ENCODE measurements around the gene OR52E2.

The OR52E2 gene

GRCh38 chr11:5059391-5059790 lies at the start of gene OR52E2:
OR52E2 (minus strand) TSS chr11:5059627; CDS start chr11:5059627, 0 bp downstream.
- Histone ChIP-seq H3K9me3 (ENCODE audit: control insufficient read depth, insufficient read depth, low read length) (no peaks in the 10 kb centered on the region), H3K9ac (ENCODE audit: low read depth, low read length) (no peak within 1 kb of the TSS), H3K27ac (ENCODE audit: low read depth, low read length) (no peak within 1 kb of the TSS), H3K4me3 (ENCODE audit: low read depth, low read length) (no peak within 1 kb of the TSS), H3K4me1 (ENCODE audit: control insufficient read depth, insufficient read depth, low read length) (no peaks in the 10 kb centered on the region), H3K36me3 (ENCODE audit: control insufficient read depth, insufficient read depth, low read length) (no peaks in the 10 kb centered on the region), H3K27me3 (ENCODE audit: control insufficient read depth, insufficient read depth, low read length) (no peaks in the 10 kb centered on the region)

GRCh38 chr11:5107285-5107684 lies 47.9 kb upstream of the OR52E2 start:
- H3K9me3 ChIP-seq (ENCODE audit: control insufficient read depth, insufficient read depth, low read length) = no peaks in the 10 kb centered on the region
- H3K27ac ChIP-seq (ENCODE audit: low read depth, low read length) = no peak overlapping the region
- H3K9ac ChIP-seq (ENCODE audit: low read depth, low read length) = no peak overlapping the region
- no peaks in the 10 kb centered on the region for H3K27me3 ChIP-seq (ENCODE audit: control insufficient read depth, insufficient read depth, low read length)
- no peak overlapping the region for H3K4me3 ChIP-seq (ENCODE audit: low read depth, low read length)
- no peaks in the 10 kb centered on the region for H3K36me3 ChIP-seq (ENCODE audit: control insufficient read depth, insufficient read depth, low read length)
- no peaks in the 10 kb centered on the region for H3K4me1 ChIP-seq (ENCODE audit: control insufficient read depth, insufficient read depth, low read length)

- no peak overlapping the region for H3K4me3 ChIP-seq (ENCODE audit: low read depth, low read length)
- H3K4me1 ChIP-seq (ENCODE audit: control insufficient read depth, insufficient read depth, low read length) = no peaks in the 10 kb centered on the region
- H3K9me3 ChIP-seq (ENCODE audit: control insufficient read depth, insufficient read depth, low read length) = no peaks in the 10 kb centered on the region
- no peaks in the 10 kb centered on the region for H3K36me3 ChIP-seq (ENCODE audit: control insufficient read depth, insufficient read depth, low read length)
- no peak overlapping the region for H3K9ac ChIP-seq (ENCODE audit: low read depth, low read length)
- H3K27ac ChIP-seq (ENCODE audit: low read depth, low read length) = no peak overlapping the region
- H3K27me3 ChIP-seq (ENCODE audit: control insufficient read depth, insufficient read depth, low read length) = no peaks in the 10 kb centered on the region
These were observed 43.6 kb upstream of the OR52E2 start for GRCh38 chr11:5103066-5103465.

- H3K9ac ChIP-seq (ENCODE audit: low read depth, low read length) = no peak overlapping the region
- H3K9me3 ChIP-seq (ENCODE audit: control insufficient read depth, insufficient read depth, low read length) = no peaks in the 10 kb centered on the region
- H3K4me3 ChIP-seq (ENCODE audit: low read depth, low read length) = no peak overlapping the region
- no peaks in the 10 kb centered on the region for H3K27me3 ChIP-seq (ENCODE audit: control insufficient read depth, insufficient read depth, low read length)
- no peak overlapping the region for H3K27ac ChIP-seq (ENCODE audit: low read depth, low read length)
- no peaks in the 10 kb centered on the region for H3K36me3 ChIP-seq (ENCODE audit: control insufficient read depth, insufficient read depth, low read length)
- H3K4me1 ChIP-seq (ENCODE audit: control insufficient read depth, insufficient read depth, low read length) = no peaks in the 10 kb centered on the region
These were observed 42.8 kb upstream of the OR52E2 start for GRCh38 chr11:5102246-5102645.

- Histone ChIP-seq H3K4me1 (ENCODE audit: control insufficient read depth, insufficient read depth, low read length) (no peaks in the 10 kb centered on the region), H3K9me3 (ENCODE audit: control insufficient read depth, insufficient read depth, low read length) (no peaks in the 10 kb centered on the region), H3K36me3 (ENCODE audit: control insufficient read depth, insufficient read depth, low read length) (no peaks in the 10 kb centered on the region), H3K27me3 (ENCODE audit: control insufficient read depth, insufficient read depth, low read length) (no peaks in the 10 kb centered on the region), H3K4me3 (ENCODE audit: low read depth, low read length) (no peak overlapping the region), H3K27ac (ENCODE audit: low read depth, low read length) (no peak overlapping the region), H3K9ac (ENCODE audit: low read depth, low read length) (no peak overlapping the region)
These were observed 36.6 kb upstream of the OR52E2 start for GRCh38 chr11:5096011-5096410.

GRCh38 chr11:5092821-5093585 lies 33.6 kb upstream of the OR52E2 start:
- Histone ChIP-seq H3K4me1 (ENCODE audit: control insufficient read depth, insufficient read depth, low read length) (no peaks in the 10 kb centered on the region), H3K4me3 (ENCODE audit: low read depth, low read length) (no peak overlapping the region), H3K27ac (ENCODE audit: low read depth, low read length) (no peak overlapping the region), H3K27me3 (ENCODE audit: control insufficient read depth, insufficient read depth, low read length) (no peaks in the 10 kb centered on the region), H3K9ac (ENCODE audit: low read depth, low read length) (no peak overlapping the region), H3K36me3 (ENCODE audit: control insufficient read depth, insufficient read depth, low read length) (no peaks in the 10 kb centered on the region), H3K9me3 (ENCODE audit: control insufficient read depth, insufficient read depth, low read length) (no peaks in the 10 kb centered on the region)

- H3K9me3 ChIP-seq (ENCODE audit: control insufficient read depth, insufficient read depth, low read length) = no peaks in the 10 kb centered on the region
- no peak overlapping the region for H3K9ac ChIP-seq (ENCODE audit: low read depth, low read length)
- no peak overlapping the region for H3K27ac ChIP-seq (ENCODE audit: low read depth, low read length)
- H3K4me3 ChIP-seq (ENCODE audit: low read depth, low read length) = no peak overlapping the region
- no peaks in the 10 kb centered on the region for H3K4me1 ChIP-seq (ENCODE audit: control insufficient read depth, insufficient read depth, low read length)
- no peaks in the 10 kb centered on the region for H3K27me3 ChIP-seq (ENCODE audit: control insufficient read depth, insufficient read depth, low read length)
- no peaks in the 10 kb centered on the region for H3K36me3 ChIP-seq (ENCODE audit: control insufficient read depth, insufficient read depth, low read length)
These were observed 31.2 kb upstream of the OR52E2 start for GRCh38 chr11:5090668-5091067.

GRCh38 chr11:5088556-5088955 lies 29.1 kb upstream of the OR52E2 start:
- no peaks in the 10 kb centered on the region for H3K36me3 ChIP-seq (ENCODE audit: control insufficient read depth, insufficient read depth, low read length)

GRCh38 chr11:5083602-5084001 lies 24.2 kb upstream of the OR52E2 start:
- H3K9me3 ChIP-seq (ENCODE audit: control insufficient read depth, insufficient read depth, low read length) = no peaks in the 10 kb centered on the region
- no peaks in the 10 kb centered on the region for H3K4me1 ChIP-seq (ENCODE audit: control insufficient read depth, insufficient read depth, low read length)
- no peak overlapping the region for H3K4me3 ChIP-seq (ENCODE audit: low read depth, low read length)
- no peaks in the 10 kb centered on the region for H3K27me3 ChIP-seq (ENCODE audit: control insufficient read depth, insufficient read depth, low read length)
- H3K9ac ChIP-seq (ENCODE audit: low read depth, low read length) = no peak overlapping the region
- no peaks in the 10 kb centered on the region for H3K36me3 ChIP-seq (ENCODE audit: control insufficient read depth, insufficient read depth, low read length)
- no peak overlapping the region for H3K27ac ChIP-seq (ENCODE audit: low read depth, low read length)

More at GRCh38 chr11:5088556-5088955, 29.1 kb upstream of the OR52E2 start:
- H3K4me1 ChIP-seq (ENCODE audit: control insufficient read depth, insufficient read depth, low read length) = no peaks in the 10 kb centered on the region
- no peak overlapping the region for H3K9ac ChIP-seq (ENCODE audit: low read depth, low read length)
- H3K9me3 ChIP-seq (ENCODE audit: control insufficient read depth, insufficient read depth, low read length) = no peaks in the 10 kb centered on the region
- H3K27ac ChIP-seq (ENCODE audit: low read depth, low read length) = no peak overlapping the region
- no peaks in the 10 kb centered on the region for H3K27me3 ChIP-seq (ENCODE audit: control insufficient read depth, insufficient read depth, low read length)
- no peak overlapping the region for H3K4me3 ChIP-seq (ENCODE audit: low read depth, low read length)

GRCh38 chr11:5081405-5081804 lies 22.0 kb upstream of the OR52E2 start:
- no peak overlapping the region for H3K4me3 ChIP-seq (ENCODE audit: low read depth, low read length)
- no peaks in the 10 kb centered on the region for H3K9me3 ChIP-seq (ENCODE audit: control insufficient read depth, insufficient read depth, low read length)
- H3K36me3 ChIP-seq (ENCODE audit: control insufficient read depth, insufficient read depth, low read length) = no peaks in the 10 kb centered on the region
- H3K27me3 ChIP-seq (ENCODE audit: control insufficient read depth, insufficient read depth, low read length) = no peaks in the 10 kb centered on the region
- no peaks in the 10 kb centered on the region for H3K4me1 ChIP-seq (ENCODE audit: control insufficient read depth, insufficient read depth, low read length)
- H3K9ac ChIP-seq (ENCODE audit: low read depth, low read length) = no peak overlapping the region
- H3K27ac ChIP-seq (ENCODE audit: low read depth, low read length) = no peak overlapping the region

GRCh38 chr11:5071799-5072198 lies 12.4 kb upstream of the OR52E2 start:
- Histone ChIP-seq H3K9ac (ENCODE audit: low read depth, low read length) (no peak overlapping the region), H3K4me1 (ENCODE audit: control insufficient read depth, insufficient read depth, low read length) (no peaks in the 10 kb centered on the region), H3K27me3 (ENCODE audit: control insufficient read depth, insufficient read depth, low read length) (no peaks in the 10 kb centered on the region), H3K9me3 (ENCODE audit: control insufficient read depth, insufficient read depth, low read length) (no peaks in the 10 kb centered on the region), H3K27ac (ENCODE audit: low read depth, low read length) (no peak overlapping the region), H3K36me3 (ENCODE audit: control insufficient read depth, insufficient read depth, low read length) (no peaks in the 10 kb centered on the region), H3K4me3 (ENCODE audit: low read depth, low read length) (no peak overlapping the region)

All from HUES48 (cell line).